Glutamatergic neuron (in vitro differentiated cells): ENCODE results near the gene SETDB1. TPM values are rescaled to one million over a fixed set of nuclear protein-coding genes. Genes with fewer than 3 reads are reported as not detected.
"Not testable (repeated sequence)": the region's sequence is repeated elsewhere in the genome, so short reads cannot be mapped to it uniquely, and the experiment has no call there.

Experiments used
- DNase-seq: peaks from one replicate; pipeline ENCODE4 v3.0.0; 2022
- H3K27ac Mint-ChIP-seq: one replicate; pipeline ENCODE4 v1.8.0; 2020; ENCODE audit warnings: mild to moderate bottlenecking, mixed read lengths, inconsistent platforms; ENCODE audit not compliant: unreplicated experiment
- H3K27me3 Mint-ChIP-seq: one replicate; pipeline ENCODE4 v1.8.0; 2020; ENCODE audit warnings: mild to moderate bottlenecking, moderate library complexity, mixed read lengths, inconsistent platforms; ENCODE audit not compliant: unreplicated experiment
- H3K36me3 Mint-ChIP-seq: one replicate; pipeline ENCODE4 v1.8.0; 2020; ENCODE audit warnings: mild to moderate bottlenecking, mixed read lengths, inconsistent platforms; ENCODE audit not compliant: unreplicated experiment
- H3K4me1 Mint-ChIP-seq: one replicate; pipeline ENCODE4 v1.8.0; 2020; ENCODE audit warnings: mild to moderate bottlenecking, low read depth, mixed read lengths, inconsistent platforms; ENCODE audit not compliant: unreplicated experiment
- H3K4me3 Mint-ChIP-seq: one replicate; pipeline ENCODE4 v1.8.0; 2020; ENCODE audit warnings: mild to moderate bottlenecking, mixed read lengths, inconsistent platforms; ENCODE audit not compliant: unreplicated experiment
- H3K9me3 Mint-ChIP-seq: one replicate; pipeline ENCODE4 v1.8.0; 2020; ENCODE audit warnings: mild to moderate bottlenecking, moderate library complexity, mixed read lengths, inconsistent platforms; ENCODE audit not compliant: unreplicated experiment
- CTCF ChIP-seq: fragments of 200-600 bp; sonication (generic); IDR thresholded peaks from one replicate; pipeline ENCODE4 v1.5.0; 2021; ENCODE audit not compliant: partially characterized antibody, unreplicated experiment
- total RNA-seq: library from RNA; stranded (reverse); fragmentation: NEBNext Ultra II Directional; extraction: Animal tissue kit (Norgen Biotek cat#: 25700); gene quantifications from one replicate; pipeline ENCODE4 v1.2.1, GENCODE V29; 2021; ENCODE audit not compliant: unreplicated experiment

The SETDB1 gene
- total RNA-seq, 1 donor from 2014 or later: 57.0 TPM

- Mint-ChIP-seq H3K27me3 (peaks cover 1% of the 10 kb centered on the region), H3K36me3 (no peaks in the 10 kb centered on the region), H3K27ac (no peak overlapping the region), H3K4me3 (no peak overlapping the region), H3K9me3 (no peaks in the 10 kb centered on the region), H3K4me1 (peaks cover 2% of the 10 kb centered on the region)
- no peak for TF ChIP-seq CTCF
- no peak for DNase-seq
Observed at GRCh38 chr1:150917387-150917786, 8.8 kb upstream of the SETDB1 start.

GRCh38 chr1:150922519-150922975 is 3.6 kb upstream of the SETDB1 start:
- Mint-ChIP-seq H3K9me3 (peaks cover 1% of the 10 kb centered on the region), H3K27me3 (peaks cover 4% of the 10 kb centered on the region), H3K4me3 (no peak overlapping the region), H3K27ac (no peak overlapping the region), H3K36me3 (no peaks in the 10 kb centered on the region), H3K4me1 (peaks cover 5% of the 10 kb centered on the region)
- peak; percentile 66 for DNase-seq
- peak; percentile 73 for TF ChIP-seq CTCF

- H3K27ac Mint-ChIP-seq: no peak overlapping the region
- H3K36me3 Mint-ChIP-seq: no peaks in the 10 kb centered on the region
- peak overlapping the region; percentile 93 for H3K4me3 Mint-ChIP-seq
- no peak for DNase-seq
- no peak for TF ChIP-seq CTCF
- peaks cover 3% of the 10 kb centered on the region for H3K9me3 Mint-ChIP-seq
- peaks cover 4% of the 10 kb centered on the region for H3K27me3 Mint-ChIP-seq
- H3K4me1 Mint-ChIP-seq: peaks cover 5% of the 10 kb centered on the region
Observed at GRCh38 chr1:150925080-150925479, 1.1 kb upstream of the SETDB1 start.

GRCh38 chr1:150927624-150928023 is 1.5 kb downstream of the SETDB1 start:
- peaks cover 4% of the 10 kb centered on the region for H3K27me3 Mint-ChIP-seq
- peaks cover 5% of the 10 kb centered on the region for H3K36me3 Mint-ChIP-seq
- peaks cover 1% of the 10 kb centered on the region for H3K4me1 Mint-ChIP-seq
- peaks cover 3% of the 10 kb centered on the region for H3K9me3 Mint-ChIP-seq
- no peak for TF ChIP-seq CTCF
- DNase-seq: no peak
- no peak overlapping the region for H3K27ac Mint-ChIP-seq
- H3K4me3 Mint-ChIP-seq: peak overlapping the region; percentile 73

- H3K4me3 Mint-ChIP-seq: no peak overlapping the region
- peaks cover 3% of the 10 kb centered on the region for H3K9me3 Mint-ChIP-seq
- no peaks in the 10 kb centered on the region for H3K4me1 Mint-ChIP-seq
- H3K36me3 Mint-ChIP-seq: peaks cover 5% of the 10 kb centered on the region
- no peak for DNase-seq
- peaks cover 4% of the 10 kb centered on the region for H3K27me3 Mint-ChIP-seq
- no peak for TF ChIP-seq CTCF
- no peak overlapping the region for H3K27ac Mint-ChIP-seq
Observed at GRCh38 chr1:150928286-150928685, 2.1 kb downstream of the SETDB1 start.

GRCh38 chr1:150928775-150929174 is 2.6 kb downstream of the SETDB1 start:
- not testable (repeated sequence) for H3K27me3 Mint-ChIP-seq, H3K4me1 Mint-ChIP-seq, H3K27ac Mint-ChIP-seq, H3K9me3 Mint-ChIP-seq, H3K4me3 Mint-ChIP-seq, DNase-seq, H3K36me3 Mint-ChIP-seq
